Esophagus squamous epithelium (tissue), 4 donors: ENCODE results near the gene CRTAC1.

Experiments
- CTCF ChIP-seq, 6 experiments: fragments of 450-650 bp in 4 of 6; fragments of 200-600 bp in 2 of 6; sonication (generic) in 2 of 6; IDR thresholded peaks; one replicate each; pipeline ENCODE4 v1.5.1; 2016 to 2019; ENCODE audit warnings: antibody characterized with exemption in 6 of 6, mild to moderate bottlenecking in 4 of 6, moderate library complexity in 4 of 6
- POLR2A ChIP-seq, 4 donors: fragments of 450-650 bp; IDR thresholded peaks; one replicate each; pipeline ENCODE4 v1.6.1; 2017; ENCODE audit warnings: antibody characterized with exemption in 4 of 4, mild to moderate bottlenecking in 4 of 4, moderate library complexity in 3 of 4

GRCh38 chr10:98033515-98033914 lies 3.1 kb upstream of the CRTAC1 start:
- TF ChIP-seq CTCF (IDR thresholded peaks at IDR 0.05), result no peak
- TF ChIP-seq POLR2A (IDR thresholded peaks at IDR 0.05), result no peak
